ENCODE data around the gene MPHOSPH9.

DNA sequence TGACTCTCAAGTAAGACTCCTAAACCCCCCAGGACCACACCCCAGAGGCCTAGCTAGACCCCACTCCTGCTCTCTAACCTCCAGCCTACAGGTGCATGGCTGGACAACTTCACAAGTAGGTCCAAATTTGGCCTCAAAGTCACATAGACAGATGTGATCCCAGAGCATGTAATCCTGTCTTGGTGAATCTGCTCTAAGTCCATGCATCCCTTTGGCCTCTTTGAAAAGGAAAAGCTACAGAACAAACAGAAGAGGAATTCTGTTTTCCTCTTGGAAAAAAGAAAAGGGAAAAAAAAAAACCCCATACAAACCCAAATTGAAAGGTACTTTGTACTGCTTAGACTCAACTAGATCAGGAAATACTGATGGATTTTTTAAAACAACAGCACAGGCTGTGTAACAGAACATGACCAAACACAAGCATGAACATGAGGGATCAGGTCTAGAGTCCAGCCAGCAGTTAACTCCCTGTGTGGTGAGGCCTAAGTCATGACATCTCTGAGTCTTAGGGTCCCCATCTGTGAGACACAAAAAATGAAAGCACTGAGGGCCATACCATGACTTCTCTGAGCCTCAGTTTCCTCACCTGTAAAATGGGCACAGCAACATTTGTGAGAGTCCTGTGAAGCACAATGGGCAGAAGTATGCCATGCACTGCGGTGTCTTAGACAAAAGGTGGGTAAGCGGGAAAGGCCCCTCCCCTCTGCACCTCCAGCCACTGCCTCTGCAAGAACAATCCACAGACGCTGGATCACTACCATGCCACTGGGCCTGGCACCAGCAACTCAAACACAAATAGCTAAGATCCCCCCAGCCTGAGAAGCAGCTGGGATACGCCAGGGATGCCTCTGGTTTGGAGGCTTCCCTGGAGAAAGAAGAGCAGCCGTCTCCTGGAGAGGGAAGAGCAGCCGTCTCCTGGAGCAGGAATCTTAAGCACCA, 92.0 kb downstream of the MPHOSPH9 start:
- TF ChIP-seq, protein P1, sequence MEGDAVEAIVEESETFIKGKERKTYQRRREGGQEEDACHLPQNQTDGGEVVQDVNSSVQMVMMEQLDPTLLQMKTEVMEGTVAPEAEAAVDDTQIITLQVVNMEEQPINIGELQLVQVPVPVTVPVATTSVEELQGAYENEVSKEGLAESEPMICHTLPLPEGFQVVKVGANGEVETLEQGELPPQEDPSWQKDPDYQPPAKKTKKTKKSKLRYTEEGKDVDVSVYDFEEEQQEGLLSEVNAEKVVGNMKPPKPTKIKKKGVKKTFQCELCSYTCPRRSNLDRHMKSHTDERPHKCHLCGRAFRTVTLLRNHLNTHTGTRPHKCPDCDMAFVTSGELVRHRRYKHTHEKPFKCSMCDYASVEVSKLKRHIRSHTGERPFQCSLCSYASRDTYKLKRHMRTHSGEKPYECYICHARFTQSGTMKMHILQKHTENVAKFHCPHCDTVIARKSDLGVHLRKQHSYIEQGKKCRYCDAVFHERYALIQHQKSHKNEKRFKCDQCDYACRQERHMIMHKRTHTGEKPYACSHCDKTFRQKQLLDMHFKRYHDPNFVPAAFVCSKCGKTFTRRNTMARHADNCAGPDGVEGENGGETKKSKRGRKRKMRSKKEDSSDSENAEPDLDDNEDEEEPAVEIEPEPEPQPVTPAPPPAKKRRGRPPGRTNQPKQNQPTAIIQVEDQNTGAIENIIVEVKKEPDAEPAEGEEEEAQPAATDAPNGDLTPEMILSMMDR (conservative IDR thresholded peaks at IDR 0.05; ENCODE audit: low read depth, low read length) = no peak
- TF ChIP-seq CHD1 (IDR thresholded peaks at IDR 0.05; ENCODE audit: low read depth, low read length) (no peak), POLR2A (IDR thresholded peaks at IDR 0.05; ENCODE audit: low read depth, low read length) (no peak), MAZ (IDR thresholded peaks at IDR 0.05; ENCODE audit: borderline replicate concordance, low read depth, low read length) (no peak), MAFK (IDR thresholded peaks at IDR 0.05; ENCODE audit: low read depth, low read length) (no peak), CEBPB (IDR thresholded peaks at IDR 0.05; ENCODE audit: low read depth, low read length) (no peak), MXI1 (IDR thresholded peaks at IDR 0.05; ENCODE audit: borderline replicate concordance, low read depth, low read length) (no peak), SMC3 (IDR thresholded peaks at IDR 0.05; ENCODE audit: low read depth, low read length) (no peak), FOS (IDR thresholded peaks at IDR 0.05; ENCODE audit: low read depth, low read length) (no peak), RFX5 (IDR thresholded peaks at IDR 0.05; ENCODE audit: low read depth, low read length) (no peak)
- TF ChIP-seq, protein P2, sequence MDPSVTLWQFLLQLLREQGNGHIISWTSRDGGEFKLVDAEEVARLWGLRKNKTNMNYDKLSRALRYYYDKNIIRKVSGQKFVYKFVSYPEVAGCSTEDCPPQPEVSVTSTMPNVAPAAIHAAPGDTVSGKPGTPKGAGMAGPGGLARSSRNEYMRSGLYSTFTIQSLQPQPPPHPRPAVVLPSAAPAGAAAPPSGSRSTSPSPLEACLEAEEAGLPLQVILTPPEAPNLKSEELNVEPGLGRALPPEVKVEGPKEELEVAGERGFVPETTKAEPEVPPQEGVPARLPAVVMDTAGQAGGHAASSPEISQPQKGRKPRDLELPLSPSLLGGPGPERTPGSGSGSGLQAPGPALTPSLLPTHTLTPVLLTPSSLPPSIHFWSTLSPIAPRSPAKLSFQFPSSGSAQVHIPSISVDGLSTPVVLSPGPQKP (IDR thresholded peaks at IDR 0.05; ENCODE audit: borderline replicate concordance, low read depth, low read length) = no peak

Data from IMR-90 (cell line).